Right atrium auricular region (tissue), 2 donors: Measurements from ENCODE around the gene S100A1. TPM values are rescaled to one million over a fixed set of nuclear protein-coding genes. Genes with fewer than 3 reads are reported as not detected.

ENCODE experiments used
- DNase-seq: peaks from one replicate; pipeline ENCODE4 v3.0.0-alpha.2; 2019; ENCODE audit warnings: low spot score
- H3K27ac ChIP-seq, 2 donors: fragments of 200-600 bp; sonication (generic); 1 replicate in 1 of 2; 2 replicates in 1 of 2; pipeline ENCODE4 v1.5.1; 2016 to 2019
- H3K27me3 ChIP-seq, 2 donors: fragments of 200-600 bp; sonication (generic); one replicate each; pipeline versions ENCODE4 v1.5.1 to v1.6.0; 2017 to 2019
- H3K36me3 ChIP-seq: fragments of 200-600 bp; sonication (generic); one replicate; pipeline ENCODE4 v1.5.1; 2016
- H3K4me1 ChIP-seq, 2 donors: fragments of 200-600 bp; sonication (generic); one replicate each; pipeline versions ENCODE4 v1.5.1 to v1.6.0; 2017 to 2019
- H3K4me3 ChIP-seq, 2 donors: fragments of 200-600 bp; sonication (generic); 1 replicate in 1 of 2; 2 replicates in 1 of 2; pipeline ENCODE4 v1.5.1; 2017 to 2019; ENCODE audit warnings: mild to moderate bottlenecking in 1 of 2, moderate library complexity in 1 of 2
- H3K9me3 ChIP-seq, 2 donors: fragments of 200-600 bp; sonication (generic); one replicate each; pipeline ENCODE4 v1.5.1; 2019
- total RNA-seq, 2 donors: library from RNA; depleted of rRNA; stranded (reverse); fragments of >200 nt; gene quantifications; one replicate each; pipeline ENCODE4 v1.1.0, GENCODE V29; 2016
- TF ChIP-seq, protein P1 (sequence below), 2 donors: fragments of 200-600 bp; sonication (generic); IDR thresholded peaks; one replicate each; pipeline ENCODE4 v1.5.1; 2019; ENCODE audit warnings: antibody characterized with exemption in 2 of 2

Gene S100A1
- total RNA-seq, 2 donors from 2014 or later = 965 to 2,413 TPM

DNA sequence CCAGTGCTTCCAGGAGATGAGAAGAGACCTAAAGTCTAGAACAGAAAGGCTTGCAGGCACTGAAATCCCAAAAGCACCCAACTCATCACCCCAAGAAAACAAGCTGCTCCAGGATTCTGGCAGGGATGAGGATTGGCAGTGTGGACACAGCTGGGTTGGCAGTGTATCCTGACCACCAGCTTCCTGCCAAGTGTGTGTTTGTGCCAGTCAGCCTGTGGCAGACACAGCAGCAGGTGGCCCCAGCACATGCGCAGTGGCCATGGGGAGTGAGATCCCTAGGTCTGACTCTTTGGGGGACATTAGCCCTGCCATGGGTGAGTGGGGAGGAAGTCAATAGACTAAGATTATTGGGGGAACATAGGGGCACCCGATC lies 21.6 kb downstream of the S100A1 start:
- Histone ChIP-seq H3K4me3 (no peak overlapping the region), H3K36me3 (peaks cover 17% of the 10 kb centered on the region), H3K4me1 (peaks cover 0 to 13% of the 10 kb centered on the region in 2 donors), H3K9me3 (no peaks in the 10 kb centered on the region), H3K27me3 (no peaks in the 10 kb centered on the region), H3K27ac (peak overlapping the region; percentile 4 to 40)
- TF ChIP-seq, protein P1, sequence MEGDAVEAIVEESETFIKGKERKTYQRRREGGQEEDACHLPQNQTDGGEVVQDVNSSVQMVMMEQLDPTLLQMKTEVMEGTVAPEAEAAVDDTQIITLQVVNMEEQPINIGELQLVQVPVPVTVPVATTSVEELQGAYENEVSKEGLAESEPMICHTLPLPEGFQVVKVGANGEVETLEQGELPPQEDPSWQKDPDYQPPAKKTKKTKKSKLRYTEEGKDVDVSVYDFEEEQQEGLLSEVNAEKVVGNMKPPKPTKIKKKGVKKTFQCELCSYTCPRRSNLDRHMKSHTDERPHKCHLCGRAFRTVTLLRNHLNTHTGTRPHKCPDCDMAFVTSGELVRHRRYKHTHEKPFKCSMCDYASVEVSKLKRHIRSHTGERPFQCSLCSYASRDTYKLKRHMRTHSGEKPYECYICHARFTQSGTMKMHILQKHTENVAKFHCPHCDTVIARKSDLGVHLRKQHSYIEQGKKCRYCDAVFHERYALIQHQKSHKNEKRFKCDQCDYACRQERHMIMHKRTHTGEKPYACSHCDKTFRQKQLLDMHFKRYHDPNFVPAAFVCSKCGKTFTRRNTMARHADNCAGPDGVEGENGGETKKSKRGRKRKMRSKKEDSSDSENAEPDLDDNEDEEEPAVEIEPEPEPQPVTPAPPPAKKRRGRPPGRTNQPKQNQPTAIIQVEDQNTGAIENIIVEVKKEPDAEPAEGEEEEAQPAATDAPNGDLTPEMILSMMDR (IDR thresholded peaks at IDR 0.05) = no peak
- DNase-seq = no peak

DNA sequence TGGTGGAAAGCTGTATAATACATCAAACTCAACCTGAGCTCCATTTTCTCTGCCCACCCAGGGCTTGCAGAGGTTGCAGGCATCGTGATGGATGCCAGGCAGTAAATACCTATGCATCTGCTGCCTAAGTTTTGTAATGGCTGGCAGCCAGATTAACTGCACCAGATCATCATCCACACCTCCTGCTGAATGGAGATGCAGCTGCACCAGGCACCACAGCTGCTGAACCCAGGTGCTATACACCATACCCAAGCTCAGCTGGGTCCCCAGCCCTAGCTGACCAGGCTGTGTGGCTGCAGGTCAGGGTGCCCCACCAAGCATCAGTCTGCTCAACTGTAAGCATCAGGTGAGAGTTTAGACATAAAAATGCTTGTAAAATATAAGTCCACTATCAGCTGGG lies 23.5 kb downstream of the S100A1 start:
- Histone ChIP-seq H3K36me3 (no peaks in the 10 kb centered on the region), H3K4me1 (peaks cover 0 to 12% of the 10 kb centered on the region in 2 donors), H3K27ac (no peak overlapping the region), H3K4me3 (no peak overlapping the region), H3K27me3 (no peaks in the 10 kb centered on the region), H3K9me3 (no peaks in the 10 kb centered on the region)
- TF ChIP-seq, protein P1 (IDR thresholded peaks at IDR 0.05) = no peak
- no peak for DNase-seq

- Histone ChIP-seq H3K4me3 (no peak overlapping the region), H3K36me3 (no peaks in the 10 kb centered on the region), H3K4me1 (peaks cover 0 to 12% of the 10 kb centered on the region in 2 donors), H3K27me3 (no peaks in the 10 kb centered on the region), H3K27ac (peak overlapping the region; percentile 11 to 59), H3K9me3 (no peaks in the 10 kb centered on the region)
- TF ChIP-seq, protein P1 (IDR thresholded peaks at IDR 0.05) = no peak
- no peak for DNase-seq
These were observed 24.7 kb downstream of the S100A1 start for GRCh38 chr1:153652805-153653500.

- TF ChIP-seq, protein P1 (IDR thresholded peaks at IDR 0.05) = no peak
These were observed 27.1 kb downstream of the S100A1 start for GRCh38 chr1:153655333-153655732.

DNA sequence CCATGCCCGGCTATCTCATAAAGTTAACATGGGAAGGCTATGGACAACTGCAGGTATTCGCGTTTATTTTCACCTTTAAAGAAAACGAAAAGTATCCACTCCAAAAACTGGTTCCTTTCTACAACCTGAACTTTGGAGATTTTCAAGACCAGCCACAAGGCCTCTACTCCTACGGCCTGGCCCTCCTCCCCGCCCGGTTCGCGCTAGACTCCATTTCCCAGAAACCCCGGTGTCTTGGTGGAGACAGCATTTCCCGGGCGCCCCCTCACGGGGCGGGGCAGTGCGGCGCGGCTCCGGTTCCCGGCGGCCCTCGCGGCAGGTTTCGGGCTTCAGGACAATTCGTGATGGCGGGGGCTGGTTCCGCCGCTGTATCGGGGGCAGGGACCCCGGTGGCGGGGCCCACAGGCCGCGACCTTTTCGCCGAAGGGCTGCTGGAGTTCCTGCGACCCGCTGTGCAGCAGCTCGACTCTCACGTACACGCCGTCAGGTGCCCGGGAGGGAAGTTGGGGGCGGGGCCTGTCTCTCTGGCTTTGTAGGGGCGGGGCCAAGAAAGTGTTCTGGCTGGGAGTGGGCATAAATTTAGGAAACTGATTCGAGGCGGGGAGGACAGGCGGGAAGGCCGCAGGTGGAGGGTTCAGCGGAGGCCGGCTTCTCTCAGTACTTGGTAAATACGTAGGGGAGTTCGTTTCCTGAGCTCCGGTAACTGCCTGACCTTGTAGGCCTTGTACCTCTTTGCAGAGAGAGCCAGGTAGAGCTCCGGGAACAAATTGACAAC lies 30.4 kb downstream of the S100A1 start, which contains the start of gene SNAPIN:
Gene SNAPIN, plus strand, starts transcription at position 304 of the 775 bp plus-strand sequence. Its CDS starts 41 bp downstream, at position 345.
- no peaks in the 10 kb centered on the region for H3K9me3 ChIP-seq
- peaks cover 29% of the 10 kb centered on the region for H3K36me3 ChIP-seq
- TF ChIP-seq, protein P1 (IDR thresholded peaks at IDR 0.05) = peak in 1 of 2 donors; percentile 53
- H3K4me1 ChIP-seq = peaks cover 0 to 13% of the 10 kb centered on the region in 2 donors
- H3K27ac ChIP-seq = peak within 1 kb of the TSS; percentile 97 to 98
- H3K27me3 ChIP-seq = no peaks in the 10 kb centered on the region
- peak; percentile 92 for DNase-seq
- peak within 1 kb of the TSS; percentile 72 to 78 for H3K4me3 ChIP-seq

More at GRCh38 chr1:153655333-153655732, 27.1 kb downstream of the S100A1 start:
- Histone ChIP-seq H3K27ac (no peak overlapping the region), H3K9me3 (no peaks in the 10 kb centered on the region), H3K27me3 (no peaks in the 10 kb centered on the region), H3K4me1 (peaks cover 0 to 13% of the 10 kb centered on the region in 2 donors), H3K4me3 (no peak overlapping the region), H3K36me3 (no peaks in the 10 kb centered on the region)
- DNase-seq = no peak
